ENCODE measurements around the gene NUB1.

DNA sequence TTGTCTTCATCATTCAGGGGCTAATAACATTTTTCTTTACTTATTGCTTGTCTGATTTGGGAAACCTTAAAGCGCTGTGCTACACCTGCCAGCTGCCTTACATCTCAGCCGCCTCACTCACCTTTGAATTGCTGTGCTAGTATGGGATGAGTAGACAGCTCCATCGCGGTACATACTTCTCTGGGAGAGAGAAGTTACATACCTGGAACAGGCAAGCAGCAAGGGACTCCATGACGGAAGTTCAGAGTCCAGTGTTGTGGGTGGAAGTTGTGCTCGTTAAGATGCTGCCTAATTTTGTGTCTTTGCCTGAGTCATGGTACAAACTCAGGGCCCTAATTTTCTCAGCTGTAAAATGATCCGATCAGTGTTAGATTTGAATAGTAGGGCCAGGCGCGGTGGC, 1.9 kb downstream of the NUB1 start:
- TF ChIP-seq CTCF (conservative IDR thresholded peaks at IDR 0.05 in 1 of 2, IDR thresholded peaks at IDR 0.05 in 1 of 2; ENCODE audit: extremely low read depth in 1 of 2, insufficient read depth in 1 of 2, low read depth in 1 of 2, low read length in 2 of 2), result no peak
- no peak for TF ChIP-seq EZH2 (IDR thresholded peaks at IDR 0.05; ENCODE audit: borderline replicate concordance, low read length)
